Hepatocyte (in vitro differentiated cells): ENCODE results near the gene CCDC61. TPM values are rescaled to one million over a fixed set of nuclear protein-coding genes. Genes with fewer than 3 reads are reported as not detected.

Experiments used
- DNase-seq: peaks from one replicate; pipeline ENCODE4 v3.0.0-alpha.2; 2016; ENCODE audit warnings: low spot score
- H2AFZ ChIP-seq: fragments of 200-600 bp; sonication (generic); 2 replicates; pipeline ENCODE4 v1.6.0; 2016; ENCODE audit warnings: antibody characterized with exemption, mild to moderate bottlenecking
- H3K27ac ChIP-seq: fragments of 200-600 bp; sonication (generic); 2 replicates; pipeline ENCODE4 v1.5.1; 2016; ENCODE audit warnings: mild to moderate bottlenecking
- H3K27me3 ChIP-seq: fragments of 200-600 bp; sonication (generic); 2 replicates; pipeline ENCODE4 v1.6.1; 2016
- H3K36me3 ChIP-seq: fragments of 200-600 bp; sonication (generic); replicated peaks from 2 replicates; pipeline ENCODE4 v1.5.1; 2016; ENCODE audit warnings: low read depth; ENCODE audit not compliant: insufficient read depth
- H3K4me1 ChIP-seq: fragments of 200-600 bp; sonication (generic); 2 replicates; pipeline ENCODE4 v1.5.1; 2016; ENCODE audit warnings: mild to moderate bottlenecking, moderate library complexity; ENCODE audit not compliant: insufficient read depth
- H3K4me2 ChIP-seq: fragments of 200-600 bp; sonication (generic); 2 replicates; pipeline ENCODE4 v1.6.0; 2016
- H3K4me3 ChIP-seq: fragments of 200-600 bp; sonication (generic); 2 replicates; pipeline ENCODE4 v1.5.1; 2016; ENCODE audit warnings: mild to moderate bottlenecking
- H3K79me2 ChIP-seq: fragments of 200-600 bp; sonication (generic); 2 replicates; pipeline ENCODE4 v1.6.0; 2017; ENCODE audit warnings: mild to moderate bottlenecking
- H3K9me2 ChIP-seq: fragments of 200-600 bp; sonication (generic); replicated peaks from 2 replicates; pipeline ENCODE4 v1.6.0; 2017; ENCODE audit warnings: mild to moderate bottlenecking; ENCODE audit not compliant: insufficient read depth
- H3K9me3 ChIP-seq: fragments of 200-600 bp; sonication (generic); 2 replicates; pipeline ENCODE4 v1.5.1; 2016; ENCODE audit warnings: low read depth, mild to moderate bottlenecking
- H4K20me1 ChIP-seq: fragments of 200-600 bp; sonication (generic); 2 replicates; pipeline ENCODE4 v1.6.0; 2016; ENCODE audit warnings: mild to moderate bottlenecking; ENCODE audit not compliant: insufficient read depth, poor library complexity, severe bottlenecking
- CTCF ChIP-seq: fragments of 200-600 bp; sonication (generic); IDR thresholded peaks from 2 replicates; pipeline ENCODE4 v1.5.1; 2016; ENCODE audit warnings: antibody characterized with exemption, mild to moderate bottlenecking; ENCODE audit not compliant: poor library complexity
- EZH2 ChIP-seq: fragments of 200-600 bp; sonication (generic); IDR thresholded peaks from 2 replicates; pipeline ENCODE4 v1.6.1; 2016; ENCODE audit warnings: antibody characterized with exemption, mild to moderate bottlenecking, borderline replicate concordance
- EZH2phosphoT487 ChIP-seq: fragments of 200-600 bp; sonication (generic); IDR thresholded peaks from one replicate; pipeline ENCODE4 v1.6.1; 2018; ENCODE audit warnings: antibody characterized with exemption, mild to moderate bottlenecking, low read depth, moderate library complexity; ENCODE audit not compliant: unreplicated experiment, severe bottlenecking
- WGBS: methylation state at CpG from one replicate; pipeline ENCODE4 v1.1.6; 2016; ENCODE audit warnings: low lambda C conversion rate; ENCODE audit errors: missing lambda C conversion rate; 5-methylcytosine and 5-hydroxymethylcytosine counted together
- polyA plus RNA-seq: library from polyadenylated mRNA; unstranded; fragments of >200 nt; fragmentation: Nextera tagmentation; extraction: Ambion mirVana; gene quantifications from 2 replicates; pipeline ENCODE4 v1.2.1, GENCODE V29; 2016
- total RNA-seq: library from RNA; depleted of rRNA; stranded (reverse); fragments of >200 nt; gene quantifications from 2 replicates; pipeline ENCODE4 v1.2.3, GENCODE V29; 2014

The CCDC61 gene
- total and polyA plus RNA-seq, 2 experiments from 2014 or later: 3.6 to 7.3 TPM

GRCh38 chr19:46023311-46023779, 28.1 kb downstream of the CCDC61 start:
- no peaks in the 10 kb centered on the region for H3K9me3 ChIP-seq
- no peak overlapping the region for H3K27ac ChIP-seq
- no peak for DNase-seq
- no peaks in the 10 kb centered on the region for H3K9me2 ChIP-seq
- H3K79me2 ChIP-seq: no peaks in the 10 kb centered on the region
- H3K27me3 ChIP-seq: no peaks in the 10 kb centered on the region
- H3K4me2 ChIP-seq: no peak overlapping the region
- H2AFZ ChIP-seq: no peak overlapping the region
- no peaks in the 10 kb centered on the region for H3K36me3 ChIP-seq
- H4K20me1 ChIP-seq: no peaks in the 10 kb centered on the region
- H3K4me1 ChIP-seq: no peaks in the 10 kb centered on the region
- WGBS: 97% methylated on average over 11 of the region's 11 CpGs
- TF ChIP-seq CTCF (no peak), EZH2phosphoT487 (no peak), EZH2 (no peak)
- H3K4me3 ChIP-seq: no peak overlapping the region

- H3K79me2 ChIP-seq: no peaks in the 10 kb centered on the region
- H3K9me3 ChIP-seq: no peaks in the 10 kb centered on the region
- no peak overlapping the region for H3K27ac ChIP-seq
- no peaks in the 10 kb centered on the region for H3K9me2 ChIP-seq
- no peak overlapping the region for H2AFZ ChIP-seq
- peaks cover 6% of the 10 kb centered on the region for H3K4me1 ChIP-seq
- H3K27me3 ChIP-seq: no peaks in the 10 kb centered on the region
- no peak overlapping the region for H3K4me3 ChIP-seq
- 87% methylated on average over 3 of the region's 3 CpGs for WGBS
- no peaks in the 10 kb centered on the region for H4K20me1 ChIP-seq
- H3K4me2 ChIP-seq: no peak overlapping the region
- no peak for TF ChIP-seq EZH2phosphoT487
- TF ChIP-seq EZH2: no peak
- TF ChIP-seq CTCF: no peak
- no peaks in the 10 kb centered on the region for H3K36me3 ChIP-seq
- no peak for DNase-seq
These were observed 30.6 kb downstream of the CCDC61 start for GRCh38 chr19:46025835-46026234.

GRCh38 chr19:46030812-46031550, 35.7 kb downstream of the CCDC61 start:
- Histone ChIP-seq H3K4me1 (peaks cover 11% of the 10 kb centered on the region), H3K9me3 (no peaks in the 10 kb centered on the region), H3K79me2 (no peaks in the 10 kb centered on the region), H2AFZ (no peak overlapping the region), H3K4me2 (peak overlapping the region; percentile 37), H3K4me3 (no peak overlapping the region), H3K36me3 (no peaks in the 10 kb centered on the region), H3K9me2 (no peaks in the 10 kb centered on the region), H3K27me3 (no peaks in the 10 kb centered on the region), H4K20me1 (no peaks in the 10 kb centered on the region), H3K27ac (peak overlapping the region; percentile 80)
- DNase-seq: peak; percentile 69
- TF ChIP-seq EZH2: no peak
- TF ChIP-seq EZH2phosphoT487: no peak
- no peak for TF ChIP-seq CTCF
- 46% methylated on average over 12 of the region's 12 CpGs for WGBS
